ENCODE results near the gene DPP10. TPM values are rescaled to one million over a fixed set of nuclear protein-coding genes. Genes with fewer than 3 reads are reported as not detected.
"Not testable (repeated sequence)": the region's sequence is repeated elsewhere in the genome, so short reads cannot be mapped to it uniquely, and the experiment has no call there.

The DPP10 gene
- total RNA-seq, 1 donor from 2014 or later = 73.0 TPM

GRCh38 chr2:115083711-115084110 is 641.3 kb downstream of the DPP10 start:
- TF ChIP-seq CTCF (IDR thresholded peaks at IDR 0.05; ENCODE audit: unreplicated experiment) = no peak
- no peak for DNase-seq (ENCODE audit: low spot score in 2 of 2, unreplicated experiment in 2 of 2)
- H3K4me1 Mint-ChIP-seq = peaks cover 5% of the 10 kb centered on the region
- no peaks in the 10 kb centered on the region for H3K9me3 Mint-ChIP-seq
- no peaks in the 10 kb centered on the region for H3K36me3 Mint-ChIP-seq
- no peaks in the 10 kb centered on the region for H3K27me3 Mint-ChIP-seq (ENCODE audit: low read depth)
- H3K27ac Mint-ChIP-seq = no peak overlapping the region
- no peak overlapping the region for H3K4me3 Mint-ChIP-seq

GRCh38 chr2:115084446-115084845 is 642.0 kb downstream of the DPP10 start:
- peaks cover 6% of the 10 kb centered on the region for H3K36me3 Mint-ChIP-seq
- peaks cover 7% of the 10 kb centered on the region for H3K9me3 Mint-ChIP-seq
- H3K27ac Mint-ChIP-seq = no peak overlapping the region
- H3K4me1 Mint-ChIP-seq = peaks cover 5% of the 10 kb centered on the region
- H3K27me3 Mint-ChIP-seq (ENCODE audit: low read depth) = no peaks in the 10 kb centered on the region
- no peak overlapping the region for H3K4me3 Mint-ChIP-seq
- no peak for TF ChIP-seq CTCF (IDR thresholded peaks at IDR 0.05; ENCODE audit: unreplicated experiment)
- no peak for DNase-seq (ENCODE audit: low spot score in 2 of 2, unreplicated experiment in 2 of 2)

- not testable (repeated sequence) for H3K27me3 Mint-ChIP-seq (ENCODE audit: low read depth); DNase-seq (ENCODE audit: low spot score in 2 of 2, unreplicated experiment in 2 of 2); H3K27ac Mint-ChIP-seq; H3K36me3 Mint-ChIP-seq; H3K4me3 Mint-ChIP-seq; H3K4me1 Mint-ChIP-seq
- H3K9me3 Mint-ChIP-seq = peaks cover 18% of the 10 kb centered on the region
These were observed 643.7 kb downstream of the DPP10 start for GRCh38 chr2:115086051-115086620.

- no peak overlapping the region for H3K4me3 Mint-ChIP-seq
- H3K27me3 Mint-ChIP-seq (ENCODE audit: low read depth) = peaks cover 6% of the 10 kb centered on the region
- no peak for TF ChIP-seq CTCF (IDR thresholded peaks at IDR 0.05; ENCODE audit: unreplicated experiment)
- peaks cover 4% of the 10 kb centered on the region for H3K36me3 Mint-ChIP-seq
- no peak overlapping the region for H3K27ac Mint-ChIP-seq
- DNase-seq (ENCODE audit: low spot score in 2 of 2, unreplicated experiment in 2 of 2) = no peak
- H3K4me1 Mint-ChIP-seq = peaks cover 8% of the 10 kb centered on the region
- peaks cover 17% of the 10 kb centered on the region for H3K9me3 Mint-ChIP-seq
These were observed 652.0 kb downstream of the DPP10 start for GRCh38 chr2:115094441-115094840.

GRCh38 chr2:115105966-115106365 is 663.5 kb downstream of the DPP10 start:
- Mint-ChIP-seq H3K9me3 (no peaks in the 10 kb centered on the region), H3K27me3 (ENCODE audit: low read depth) (no peaks in the 10 kb centered on the region), H3K36me3 (no peaks in the 10 kb centered on the region)

GRCh38 chr2:115115135-115115534 is 672.7 kb downstream of the DPP10 start:
- Mint-ChIP-seq H3K27me3 (ENCODE audit: low read depth) (no peaks in the 10 kb centered on the region), H3K9me3 (peaks cover 2% of the 10 kb centered on the region), H3K27ac (no peak overlapping the region), H3K4me3 (no peak overlapping the region), H3K36me3 (no peaks in the 10 kb centered on the region), H3K4me1 (peaks cover 16% of the 10 kb centered on the region)
- no peak for TF ChIP-seq CTCF (IDR thresholded peaks at IDR 0.05; ENCODE audit: unreplicated experiment)
- DNase-seq (ENCODE audit: low spot score in 2 of 2, unreplicated experiment in 2 of 2) = no peak

More at GRCh38 chr2:115105966-115106365, 663.5 kb downstream of the DPP10 start:
- no peak for TF ChIP-seq CTCF (IDR thresholded peaks at IDR 0.05; ENCODE audit: unreplicated experiment)
- H3K4me1 Mint-ChIP-seq = no peaks in the 10 kb centered on the region
- no peak overlapping the region for H3K4me3 Mint-ChIP-seq
- no peak for DNase-seq (ENCODE audit: low spot score in 2 of 2, unreplicated experiment in 2 of 2)
- no peak overlapping the region for H3K27ac Mint-ChIP-seq
